MM.1S (cell line): ENCODE results near the gene MRPS33.

Experiments used
- DNase-seq: peaks from one replicate; pipeline ENCODE4 v3.0.0-alpha.2; 2015
- H2AFZ ChIP-seq: fragments of 300-600 bp; sonication (generic); 2 replicates; pipeline ENCODE4 v1.6.0; 2016; ENCODE audit warnings: antibody characterized with exemption, low read length
- H3F3A ChIP-seq: fragments of 300-600 bp; sonication (generic); 2 replicates; pipeline ENCODE4 v1.6.1; 2016; ENCODE audit warnings: mild to moderate bottlenecking, antibody characterized with exemption, low read length, moderate library complexity, mixed read lengths; ENCODE audit not compliant: insufficient read depth
- H3K27ac ChIP-seq: fragments of 300-600 bp; sonication (generic); 2 replicates; pipeline ENCODE4 v1.5.1; 2016; ENCODE audit warnings: mild to moderate bottlenecking, low read length
- H3K27me3 ChIP-seq: fragments of 300-600 bp; sonication (generic); replicated peaks from 2 replicates; pipeline ENCODE4 v1.6.0; 2016; ENCODE audit warnings: low read length; ENCODE audit not compliant: insufficient read depth
- H3K36me3 ChIP-seq: fragments of 300-600 bp; sonication (generic); replicated peaks from 2 replicates; pipeline ENCODE4 v1.6.1; 2016; ENCODE audit warnings: mild to moderate bottlenecking, low read length, mixed read lengths; ENCODE audit not compliant: insufficient read depth
- H3K4me1 ChIP-seq: fragments of 300-600 bp; sonication (generic); 2 replicates; pipeline ENCODE4 v1.6.1; 2016; ENCODE audit warnings: low read length, mixed read lengths
- H3K4me2 ChIP-seq: fragments of 300-600 bp; sonication (generic); 2 replicates; pipeline ENCODE4 v1.6.0; 2016; ENCODE audit warnings: low read depth, low read length
- H3K4me3 ChIP-seq: fragments of 300-600 bp; sonication (generic); 2 replicates; pipeline ENCODE4 v1.5.1; 2016; ENCODE audit warnings: low read length, mixed read lengths
- H3K79me2 ChIP-seq: fragments of 300-600 bp; sonication (generic); 2 replicates; pipeline ENCODE4 v1.6.1; 2016; ENCODE audit warnings: mixed run types, low read length, mixed read lengths
- H3K9ac ChIP-seq: fragments of 300-600 bp; sonication (generic); 2 replicates; pipeline ENCODE4 v1.6.1; 2016; ENCODE audit warnings: low read length, mixed read lengths
- H3K9me2 ChIP-seq: fragments of 300-600 bp; sonication (generic); replicated peaks from 2 replicates; pipeline ENCODE4 v1.6.1; 2016; ENCODE audit warnings: mild to moderate bottlenecking, low read length, mixed read lengths; ENCODE audit not compliant: insufficient read depth
- H3K9me3 ChIP-seq: fragments of 300-600 bp; sonication (generic); replicated peaks from 2 replicates; pipeline ENCODE4 v1.6.1; 2016; ENCODE audit warnings: mild to moderate bottlenecking, low read length, mixed read lengths; ENCODE audit not compliant: insufficient read depth
- H4K20me1 ChIP-seq: fragments of 300-600 bp; sonication (generic); 2 replicates; pipeline ENCODE4 v1.6.1; 2016; ENCODE audit warnings: mild to moderate bottlenecking, low read length, moderate library complexity, mixed read lengths; ENCODE audit not compliant: insufficient read depth
- EZH2 ChIP-seq: fragments of 300-600 bp; sonication (generic); optimal IDR thresholded peaks from 2 replicates; pipeline ENCODE3; 2017; ENCODE audit warnings: low read depth, mild to moderate bottlenecking, antibody characterized with exemption, low read length, mixed read lengths
- EZH2phosphoT487 ChIP-seq: fragments of 300-600 bp; sonication (generic); IDR thresholded peaks from 2 replicates; pipeline ENCODE4 v1.6.1; 2018; ENCODE audit warnings: antibody characterized with exemption, low read length
- TF ChIP-seq, protein P1 (sequence below): fragments of 300-600 bp; sonication (generic); IDR thresholded peaks from 2 replicates; pipeline ENCODE4 v1.5.1; 2016; ENCODE audit warnings: antibody characterized with exemption, low read length, mixed read lengths

Gene MRPS33

DNA sequence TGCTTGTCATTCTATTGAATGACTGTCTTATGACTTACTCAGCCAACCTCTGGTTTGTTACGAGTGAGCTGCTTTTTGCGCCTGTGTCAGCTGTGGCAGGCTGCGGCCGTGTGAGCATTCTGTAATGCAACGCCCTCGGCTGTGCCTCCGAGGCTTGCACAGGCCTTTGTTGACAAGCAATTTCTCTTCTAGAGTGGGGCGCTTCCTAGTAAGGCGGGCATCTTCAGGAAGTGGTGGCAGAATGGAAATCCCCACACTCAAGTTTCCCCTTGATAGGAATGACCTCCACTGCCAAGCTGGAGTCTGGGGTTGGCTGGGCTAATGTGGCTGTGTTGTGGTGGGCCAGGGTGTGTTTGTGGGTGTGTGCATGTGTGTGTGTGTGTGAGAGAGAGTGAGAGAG is 38.9 kb upstream of the MRPS33 start:
- no peaks in the 10 kb centered on the region for H3K9me2 ChIP-seq
- DNase-seq: no peak

GRCh38 chr7:141045842-141046620 is 31.3 kb upstream of the MRPS33 start:
- Histone ChIP-seq H3K4me2 (no peak overlapping the region), H3K27ac (no peak overlapping the region), H3K4me3 (no peak overlapping the region), H3K79me2 (no peaks in the 10 kb centered on the region), H3K9me3 (no peaks in the 10 kb centered on the region), H2AFZ (no peak overlapping the region), H3K9me2 (no peaks in the 10 kb centered on the region), H3K36me3 (no peaks in the 10 kb centered on the region), H3K27me3 (no peaks in the 10 kb centered on the region), H3K9ac (no peak overlapping the region), H3F3A (no peaks in the 10 kb centered on the region), H3K4me1 (no peaks in the 10 kb centered on the region), H4K20me1 (no peaks in the 10 kb centered on the region)
- DNase-seq: no peak
- TF ChIP-seq, protein P1, sequence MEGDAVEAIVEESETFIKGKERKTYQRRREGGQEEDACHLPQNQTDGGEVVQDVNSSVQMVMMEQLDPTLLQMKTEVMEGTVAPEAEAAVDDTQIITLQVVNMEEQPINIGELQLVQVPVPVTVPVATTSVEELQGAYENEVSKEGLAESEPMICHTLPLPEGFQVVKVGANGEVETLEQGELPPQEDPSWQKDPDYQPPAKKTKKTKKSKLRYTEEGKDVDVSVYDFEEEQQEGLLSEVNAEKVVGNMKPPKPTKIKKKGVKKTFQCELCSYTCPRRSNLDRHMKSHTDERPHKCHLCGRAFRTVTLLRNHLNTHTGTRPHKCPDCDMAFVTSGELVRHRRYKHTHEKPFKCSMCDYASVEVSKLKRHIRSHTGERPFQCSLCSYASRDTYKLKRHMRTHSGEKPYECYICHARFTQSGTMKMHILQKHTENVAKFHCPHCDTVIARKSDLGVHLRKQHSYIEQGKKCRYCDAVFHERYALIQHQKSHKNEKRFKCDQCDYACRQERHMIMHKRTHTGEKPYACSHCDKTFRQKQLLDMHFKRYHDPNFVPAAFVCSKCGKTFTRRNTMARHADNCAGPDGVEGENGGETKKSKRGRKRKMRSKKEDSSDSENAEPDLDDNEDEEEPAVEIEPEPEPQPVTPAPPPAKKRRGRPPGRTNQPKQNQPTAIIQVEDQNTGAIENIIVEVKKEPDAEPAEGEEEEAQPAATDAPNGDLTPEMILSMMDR: no peak
- no peak for TF ChIP-seq EZH2phosphoT487

More for the DNA sequence above, 38.9 kb upstream of the MRPS33 start:
- Histone ChIP-seq H3F3A (no peaks in the 10 kb centered on the region), H3K4me2 (no peak overlapping the region), H3K4me3 (no peak overlapping the region), H3K9me3 (no peaks in the 10 kb centered on the region), H3K9ac (no peak overlapping the region), H3K27me3 (no peaks in the 10 kb centered on the region), H2AFZ (no peak overlapping the region), H3K36me3 (no peaks in the 10 kb centered on the region), H3K27ac (no peak overlapping the region), H4K20me1 (no peaks in the 10 kb centered on the region), H3K79me2 (no peaks in the 10 kb centered on the region), H3K4me1 (no peaks in the 10 kb centered on the region)
- TF ChIP-seq EZH2phosphoT487 (no peak), EZH2 (no peak)
- TF ChIP-seq, protein P1: no peak

DNA sequence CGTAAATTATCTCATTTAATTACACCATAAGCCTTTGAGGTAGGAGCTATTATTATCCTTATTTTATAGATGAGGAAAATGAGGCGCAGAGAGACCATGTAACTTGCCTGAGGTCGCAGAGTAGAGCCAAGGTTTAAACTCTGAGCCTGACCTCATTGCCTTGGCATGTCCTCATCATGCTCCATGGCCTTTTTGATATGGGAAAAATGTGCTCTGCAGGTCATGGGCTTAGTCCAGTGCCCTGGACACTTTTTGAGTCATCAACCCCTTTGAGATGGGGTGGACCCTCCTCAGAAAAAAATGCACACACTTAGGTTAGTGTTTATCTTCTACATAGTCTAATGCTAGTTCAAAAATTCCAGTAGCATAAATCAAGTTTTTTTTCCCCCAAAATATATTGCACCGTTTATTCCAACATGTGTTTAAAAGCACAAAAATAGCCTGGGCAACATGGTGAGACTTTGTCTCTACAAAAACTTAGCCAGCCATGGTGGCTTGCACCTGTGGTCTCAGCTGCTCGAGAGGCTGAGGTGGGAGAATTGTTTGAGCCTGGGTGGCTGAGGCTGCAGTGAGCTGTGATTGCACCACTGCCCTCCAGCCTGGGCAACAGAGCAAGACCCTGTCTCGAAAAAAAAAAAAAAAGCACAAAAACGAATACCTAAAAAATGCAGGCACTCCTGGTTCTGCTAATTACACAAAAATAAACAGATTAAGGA is 30.5 kb upstream of the MRPS33 start:
- DNase-seq: no peak
- Histone ChIP-seq H3K79me2 (no peaks in the 10 kb centered on the region), H3K4me2 (no peak overlapping the region), H3K9me3 (no peaks in the 10 kb centered on the region), H3K36me3 (no peaks in the 10 kb centered on the region), H3K4me1 (no peaks in the 10 kb centered on the region), H3K27ac (no peak overlapping the region), H3K27me3 (no peaks in the 10 kb centered on the region), H4K20me1 (no peaks in the 10 kb centered on the region), H3K9me2 (no peaks in the 10 kb centered on the region), H3K9ac (no peak overlapping the region), H2AFZ (no peak overlapping the region), H3F3A (no peaks in the 10 kb centered on the region), H3K4me3 (no peak overlapping the region)
- TF ChIP-seq, protein P1: no peak
- no peak for TF ChIP-seq EZH2phosphoT487
- TF ChIP-seq EZH2: no peak
